Lower lobe of right lung (tissue), 2 donors: Measurements from ENCODE around the gene CFAP46. TPM values are rescaled to one million over a fixed set of nuclear protein-coding genes. Genes with fewer than 3 reads are reported as not detected.

Experiments
- ATAC-seq, 2 donors: fragments of 200-7000 bp; cut with Tn5 transposase; one replicate each; pipeline ENCODE4 v1.9.1; 2020 to 2022; ENCODE audit warnings: mild to moderate bottlenecking in 2 of 2, moderate library complexity in 2 of 2
- DNase-seq: peaks from one replicate; pipeline ENCODE4 v3.0.0-alpha.2; 2020
- H3K27ac ChIP-seq: fragments of 200-600 bp; one replicate; pipeline ENCODE4 v1.8.0; 2022
- H3K27me3 ChIP-seq: fragments of 200-600 bp; one replicate; pipeline ENCODE4 v1.8.0; 2022; ENCODE audit warnings: low read depth
- H3K36me3 ChIP-seq: fragments of 200-600 bp; one replicate; pipeline ENCODE4 v1.8.0; 2022; ENCODE audit warnings: mild to moderate bottlenecking
- H3K4me1 ChIP-seq: fragments of 200-600 bp; one replicate; pipeline ENCODE4 v1.8.0; 2022
- H3K4me3 ChIP-seq: fragments of 200-600 bp; one replicate; pipeline ENCODE4 v1.8.0; 2022; ENCODE audit warnings: mild to moderate bottlenecking
- H3K9me3 ChIP-seq: fragments of 200-600 bp; one replicate; pipeline ENCODE4 v1.8.0; 2022
- CTCF ChIP-seq: fragments of 200-600 bp; IDR thresholded peaks from one replicate; pipeline ENCODE4 v1.8.0; 2022; ENCODE audit warnings: antibody characterized with exemption, mild to moderate bottlenecking
- intact Hi-C: fragments of 100-400 bp; cut with DNase I; formaldehyde crosslinking; loops from one replicate; pipeline ENCODE4 v1.11.0; 2022
- long read RNA-seq: library from polyadenylated mRNA; unstranded; transcript quantifications from one replicate; pipeline ENCODE4 v2.0.0, GENCODE V29; 2021
- total RNA-seq: library from RNA; stranded (reverse); fragmentation: NEBNext Ultra II Directional; extraction: Animal tissue kit (Norgen Biotek cat#: 25700); gene quantifications from one replicate; pipeline ENCODE4 v1.2.1, GENCODE V29; 2021
- donor health status: DM: no; HTN: yes; CAD: no; lungs with severe emphysema.

CFAP46 gene
- total RNA-seq: 9.0 TPM
- long read RNA-seq, partial matches to known transcripts: 4 of 10 reads
- long read RNA-seq, other reads (novel, unspliced or antisense): 6 of 10 reads

- Histone ChIP-seq H3K27ac (no peak within 1 kb of the TSS), H3K4me1 (peaks cover 7% of the 10 kb centered on the region), H3K36me3 (no peaks in the 10 kb centered on the region), H3K4me3 (peak within 1 kb of the TSS; percentile 45), H3K9me3 (no peaks in the 10 kb centered on the region), H3K27me3 (peaks cover 67% of the 10 kb centered on the region)
- ATAC-seq (peak; percentile 33 to 75), DNase-seq (no peak)
- intact Hi-C loops: no loop called here
- TF ChIP-seq CTCF: no peak
These were observed at the start of gene CFAP46 for GRCh38 chr10:132942101-132943057. Gene CFAP46, minus strand, starts transcription at chr10:132942570. Its CDS starts 86 bp downstream, at chr10:132942484.

DNA sequence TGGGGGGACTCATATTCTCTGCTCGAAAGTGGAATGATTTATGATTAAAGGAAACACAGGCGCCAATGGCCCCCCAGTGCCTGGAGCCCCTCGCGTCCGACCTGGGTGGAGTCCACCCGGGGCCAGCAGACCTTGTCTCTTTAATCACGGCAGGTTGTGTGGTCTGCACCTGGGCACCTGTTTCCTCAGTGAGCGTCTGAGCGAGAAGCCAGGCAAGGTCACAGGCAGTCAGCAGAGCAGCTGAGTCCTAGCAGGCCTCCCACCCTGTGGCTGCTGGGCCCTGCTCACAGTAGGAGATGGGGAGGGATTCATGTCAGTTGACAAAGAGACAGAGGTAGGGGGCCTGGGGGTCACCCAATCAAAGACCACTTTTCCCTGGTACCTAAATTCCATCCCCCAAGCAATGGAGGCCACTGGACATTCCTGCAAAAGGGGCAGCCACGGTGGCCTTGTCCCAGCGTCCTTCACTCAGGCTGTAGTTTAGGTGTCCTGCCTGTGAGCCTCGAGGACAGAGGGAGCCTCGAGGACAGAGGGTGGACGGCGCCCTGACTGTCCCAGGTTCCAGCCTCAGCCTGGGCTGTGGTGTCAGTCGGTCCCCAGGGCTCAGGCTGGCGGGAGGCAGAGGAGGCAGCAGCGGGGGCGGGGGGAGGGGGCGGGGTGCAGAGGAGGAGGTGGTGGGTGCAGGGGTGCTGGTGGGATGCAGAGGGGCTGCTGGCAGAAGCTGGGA lies 49.5 kb upstream of the CFAP46 start:
- no peak overlapping the region for H3K4me3 ChIP-seq
- no peak for TF ChIP-seq CTCF
- no peaks in the 10 kb centered on the region for H3K4me1 ChIP-seq
- ATAC-seq (no peak), DNase-seq (peak; percentile 33)
- no peak overlapping the region for H3K27ac ChIP-seq
- H3K36me3 ChIP-seq: no peaks in the 10 kb centered on the region
- H3K27me3 ChIP-seq: peaks cover 29% of the 10 kb centered on the region
- intact Hi-C loops: no loop called here
- H3K9me3 ChIP-seq: no peaks in the 10 kb centered on the region

DNA sequence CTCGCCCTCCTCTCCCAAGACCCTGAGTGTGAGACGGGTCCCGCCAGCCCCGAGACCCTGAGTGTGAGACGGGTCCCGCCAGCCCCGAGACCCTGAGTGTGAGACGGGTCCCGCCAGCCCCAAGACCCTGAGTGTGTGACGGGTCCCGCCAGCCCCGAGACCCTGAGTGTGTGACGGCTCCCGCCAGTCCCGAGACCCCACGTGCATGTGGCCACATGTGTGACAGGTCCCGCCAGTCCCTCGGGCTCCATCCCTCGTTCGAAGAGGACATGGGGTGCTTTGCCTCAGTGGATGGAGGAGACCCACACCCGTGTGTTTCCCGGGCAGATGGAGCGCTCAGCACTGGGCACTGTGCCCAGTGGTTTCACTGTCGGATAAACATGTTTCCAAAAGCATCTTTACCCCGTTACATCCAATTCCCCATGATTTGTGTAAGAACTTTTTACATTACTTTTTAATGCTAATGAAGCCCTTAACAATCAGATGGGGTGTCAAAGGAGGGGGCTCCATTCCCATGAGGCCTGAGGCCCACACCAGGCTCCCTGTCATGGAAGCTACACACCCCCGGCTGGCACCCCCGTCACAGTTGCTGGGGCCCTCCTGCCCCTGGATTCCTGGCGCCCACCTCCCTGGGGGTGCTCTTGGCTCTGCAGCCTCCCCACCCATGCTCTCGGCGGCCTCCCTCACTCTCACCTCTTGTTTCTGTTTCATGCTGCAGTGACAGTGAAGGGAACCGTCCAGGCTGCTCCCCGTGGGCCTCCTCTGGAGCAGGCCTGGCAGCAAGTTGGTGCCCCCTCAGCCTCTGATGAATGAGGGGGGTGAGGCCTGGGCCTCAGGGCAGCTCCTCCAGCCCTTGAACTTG lies 48.5 kb upstream of the CFAP46 start:
- no peak for TF ChIP-seq CTCF
- H3K36me3 ChIP-seq: no peaks in the 10 kb centered on the region
- H3K4me1 ChIP-seq: no peaks in the 10 kb centered on the region
- no peak overlapping the region for H3K27ac ChIP-seq
- intact Hi-C loops: no loop called here
- peaks cover 32% of the 10 kb centered on the region for H3K27me3 ChIP-seq
- ATAC-seq: no peak
- no peak overlapping the region for H3K4me3 ChIP-seq
- H3K9me3 ChIP-seq: no peaks in the 10 kb centered on the region
- peak; percentile 34 for DNase-seq

DNA sequence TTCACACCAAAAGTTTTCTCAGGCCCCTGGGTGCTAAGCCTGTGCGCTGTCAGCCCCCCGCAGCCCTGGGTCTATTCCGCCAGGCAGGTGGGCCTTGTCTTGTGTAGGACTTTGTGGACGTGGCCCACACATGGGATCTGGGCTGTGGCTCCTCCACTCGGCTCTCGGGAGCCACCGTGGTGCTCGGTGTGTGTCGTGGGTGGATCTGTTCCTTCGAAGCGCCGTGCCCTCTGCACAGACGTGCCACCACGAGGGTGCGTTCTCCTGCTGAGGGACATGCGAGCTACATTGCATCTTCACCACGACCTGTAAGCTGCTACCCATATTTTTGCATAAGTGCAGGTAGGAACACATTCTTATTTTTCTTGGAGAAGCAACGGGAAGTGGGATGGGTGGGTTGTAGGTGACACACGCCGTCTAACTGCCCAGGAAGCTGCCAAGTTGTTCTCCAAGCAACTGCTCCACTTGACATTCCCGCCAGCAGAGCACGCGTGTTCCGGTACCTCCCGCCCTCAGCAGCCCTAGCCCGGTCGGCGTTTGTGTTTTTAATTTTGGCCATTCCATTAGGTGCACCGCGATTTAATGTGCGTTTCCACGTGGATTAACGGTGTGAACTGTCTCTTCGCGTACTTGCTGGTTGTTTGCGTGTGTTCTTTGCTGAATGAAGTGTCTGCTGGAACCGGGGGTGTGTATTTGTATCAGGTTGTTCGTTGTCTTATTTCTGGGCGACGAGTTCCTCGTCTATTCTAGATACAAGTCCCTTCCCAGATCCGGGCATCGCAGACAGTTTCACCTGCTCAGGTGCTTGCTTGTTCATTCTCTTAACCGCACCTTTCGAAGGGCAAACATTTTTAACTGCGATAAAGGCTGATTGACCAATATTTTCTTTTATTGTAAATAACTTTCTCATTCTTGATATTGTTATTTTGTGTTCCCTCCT lies 47.4 kb upstream of the CFAP46 start:
- DNase-seq (peak; percentile 44), ATAC-seq (no peak)
- H3K4me1 ChIP-seq: no peaks in the 10 kb centered on the region
- no peaks in the 10 kb centered on the region for H3K36me3 ChIP-seq
- H3K4me3 ChIP-seq: no peak overlapping the region
- no peak overlapping the region for H3K27ac ChIP-seq
- intact Hi-C loops: no loop called here
- no peak for TF ChIP-seq CTCF
- H3K27me3 ChIP-seq: peaks cover 31% of the 10 kb centered on the region
- H3K9me3 ChIP-seq: no peaks in the 10 kb centered on the region
